ENCODE data around the gene ZNF496. TPM values are rescaled to one million over a fixed set of nuclear protein-coding genes. Genes with fewer than 3 reads are reported as not detected.

The ZNF496 gene
- total and polyA plus RNA-seq, 9 of the 15 experiments (the other 6 are each of a cell fraction or from before 2014, with no cell fraction given) = 4.3 to 54.0 (median 31.3) TPM

DNA sequence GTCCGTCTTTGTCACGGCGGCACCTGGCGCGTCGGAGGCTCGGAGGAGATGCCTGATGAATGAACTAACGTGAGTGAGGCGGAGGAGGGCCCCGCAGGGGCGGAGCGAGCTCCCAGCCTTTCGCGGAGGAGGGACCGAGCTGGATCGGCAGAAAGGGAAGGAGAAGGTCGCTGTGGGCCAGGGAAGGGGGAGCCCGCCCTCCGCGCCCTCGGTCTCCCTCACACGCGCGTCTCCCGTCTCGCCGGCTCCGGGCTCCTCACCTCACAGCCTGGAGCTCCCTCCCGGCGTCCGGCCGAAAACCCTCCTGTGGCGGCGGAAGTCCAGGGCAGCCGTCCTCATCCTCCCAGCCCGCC is 519 bp downstream of the ZNF496 start (continued):
- TF ChIP-seq RBM25 (IDR thresholded peaks at IDR 0.05; ENCODE audit: low read depth, low read length, severe bottlenecking) (no peak), POLR2A (conservative IDR thresholded peaks at IDR 0.05) (peak; percentile 83), PHB (CRISPR knock-in tag; IDR thresholded peaks at IDR 0.05) (0 out of 2 replicates have a peak, but pooled peaks have one; percentile 41), PCBP2 (IDR thresholded peaks at IDR 0.05; ENCODE audit: low read depth, low read length, poor library complexity, severe bottlenecking) (no peak)
- TF ChIP-seq, protein P1, sequence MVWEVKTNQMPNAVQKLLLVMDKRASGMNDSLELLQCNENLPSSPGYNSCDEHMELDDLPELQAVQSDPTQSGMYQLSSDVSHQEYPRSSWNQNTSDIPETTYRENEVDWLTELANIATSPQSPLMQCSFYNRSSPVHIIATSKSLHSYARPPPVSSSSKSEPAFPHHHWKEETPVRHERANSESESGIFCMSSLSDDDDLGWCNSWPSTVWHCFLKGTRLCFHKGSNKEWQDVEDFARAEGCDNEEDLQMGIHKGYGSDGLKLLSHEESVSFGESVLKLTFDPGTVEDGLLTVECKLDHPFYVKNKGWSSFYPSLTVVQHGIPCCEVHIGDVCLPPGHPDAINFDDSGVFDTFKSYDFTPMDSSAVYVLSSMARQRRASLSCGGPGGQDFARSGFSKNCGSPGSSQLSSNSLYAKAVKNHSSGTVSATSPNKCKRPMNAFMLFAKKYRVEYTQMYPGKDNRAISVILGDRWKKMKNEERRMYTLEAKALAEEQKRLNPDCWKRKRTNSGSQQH (CRISPR knock-in tag; IDR thresholded peaks at IDR 0.05) = peak; percentile 12; the same call in 1 of the 2 replicates

DNA sequence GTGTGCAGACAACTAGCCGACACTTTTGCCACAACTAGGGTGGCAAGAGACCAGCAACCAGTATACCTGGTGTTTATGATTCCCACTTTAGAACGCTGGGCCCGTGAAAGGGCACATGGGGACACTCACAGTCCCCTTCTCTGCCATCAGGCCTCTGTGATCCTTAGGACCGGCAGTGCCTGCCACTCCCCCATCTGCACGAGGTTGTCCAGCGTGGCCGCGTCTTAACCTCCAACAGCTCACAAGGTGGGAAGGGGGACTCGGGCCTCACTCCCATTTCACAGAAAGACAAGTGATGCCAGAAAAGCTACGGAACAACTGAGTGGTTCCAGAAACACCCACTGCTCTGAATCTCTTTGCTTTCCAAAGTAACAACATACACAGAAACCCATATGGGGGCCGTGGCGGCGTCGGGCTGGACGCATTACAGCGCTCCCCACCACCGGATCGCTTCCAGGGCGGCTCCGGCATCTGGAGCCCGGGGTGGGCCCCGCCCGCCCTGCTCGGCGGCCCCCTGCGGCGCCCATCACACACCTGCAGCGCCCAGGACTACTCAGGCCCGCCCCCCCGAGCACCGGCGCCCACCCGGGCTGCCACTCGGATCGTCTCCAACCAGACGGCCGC is 1.0 kb downstream of the ZNF496 start:
- no peak for FAIRE-seq
- WGBS (ENCODE audit: insufficient coverage, low coverage, missing lambda C conversion rate) = 10% methylated on average over 27 of the region's 37 CpGs
- H3K9me3 ChIP-seq (replicated peaks; ENCODE audit: control insufficient read depth, insufficient read depth, low read depth, low read length) = no peaks in the 10 kb centered on the region
- ATAC-seq = peak; percentile 55
- H3K4me2 ChIP-seq (ENCODE audit: insufficient read depth, low read length) = peak overlapping the region; percentile 95
- CTCF ChIA-PET (ENCODE audit: low intra/inter-chr PET ratio) = no interaction called here
- in situ Hi-C loops (cut with MboI) (no loop called here), intact Hi-C loops (cut with micrococcal nuclease) (no loop called here)
- POLR2A ChIA-PET = interaction anchor here (0.5 to 3.5 kb wide), 6 partner anchors 12 to 219 kb away, joined by 3 to 19 read pairs (median 4); no protein-coding TSS in a partner anchor
- H3K4me3 ChIP-seq = peak overlapping the region; percentile 92
- H2AFZ ChIP-seq (ENCODE audit: low read depth, low read length) = peak overlapping the region; percentile 94
- BruUV-seq (replicated peaks) = no TSS peak
- H3K9me1 ChIP-seq (ENCODE audit: control insufficient read depth, insufficient read depth, low read length) = peaks cover 23% of the 10 kb centered on the region
- peak in 1 of 4 experiments; percentile 45 for DNase-seq (ENCODE audit: extremely low read depth in 1 of 4, low spot score in 3 of 4)
- H3K36me3 ChIP-seq (ENCODE audit: control insufficient read depth, insufficient read depth, low read length) = peaks cover 67% of the 10 kb centered on the region
- H4K20me1 ChIP-seq (replicated peaks; ENCODE audit: control insufficient read depth, insufficient read depth, low read length) = peaks cover 26% of the 10 kb centered on the region
- peak overlapping the region; percentile 91 to 99 for H3K9ac ChIP-seq (ENCODE audit: insufficient read depth in 1 of 2, low read depth in 2 of 2, low read length in 2 of 2)
- H3K79me2 ChIP-seq (ENCODE audit: control insufficient read depth, insufficient read depth, low read length) = peaks cover 64% of the 10 kb centered on the region
- H3K27ac ChIP-seq (ENCODE audit: extremely low read depth, low read depth, low read length) = peak overlapping the region; percentile 91; the same call in 2 of the 3 replicates
- H3K27me3 ChIP-seq (ENCODE audit: control insufficient read depth in 2 of 2, insufficient read depth in 2 of 2, low read length in 2 of 2) = no peaks in the 10 kb centered on the region
- H3K4me1 ChIP-seq (replicated peaks in 1 of 2; ENCODE audit: control insufficient read depth in 2 of 2, insufficient read depth in 2 of 2, low read length in 2 of 2) = peaks cover 35 to 61% of the 10 kb centered on the region in 2 experiments
- TF ChIP-seq ZBTB7A (IDR thresholded peaks at IDR 0.05; ENCODE audit: borderline replicate concordance, control insufficient read depth, low read depth, low read length) (0 out of 2 replicates have a peak, but pooled peaks have one; percentile 14), SIN3A (IDR thresholded peaks at IDR 0.05; ENCODE audit: borderline replicate concordance in 2 of 2, control insufficient read depth in 1 of 2, low read depth in 2 of 2, low read length in 2 of 2) (peak; percentile 19 to 51; a peak in 1 of 4 replicates), NR3C1 (CRISPR knock-in tag; IDR thresholded peaks at IDR 0.05) (0 out of 2 replicates have a peak, but pooled peaks have one; percentile 37), MCM7 (IDR thresholded peaks at IDR 0.05) (no peak), PHF21A (IDR thresholded peaks at IDR 0.05; ENCODE audit: borderline replicate concordance, low read depth) (no peak), NR2C2 (CRISPR knock-in tag; IDR thresholded peaks at IDR 0.05) (0 out of 2 replicates have a peak, but pooled peaks have one; percentile 7), NR2C2 (tag; IDR thresholded peaks at IDR 0.05) (no peak), NFE2 (IDR thresholded peaks at IDR 0.05; ENCODE audit: low read depth) (0 out of 2 replicates have a peak, but pooled peaks have one; percentile 1), U2AF2 (optimal IDR thresholded peaks at IDR 0.05; ENCODE audit: low read depth, low read length) (no peak), RBBP5 (IDR thresholded peaks at IDR 0.05; ENCODE audit: borderline replicate concordance, insufficient read depth, low read length, poor library complexity, severe bottlenecking) (no peak)
- TF ChIP-seq, protein P2, sequence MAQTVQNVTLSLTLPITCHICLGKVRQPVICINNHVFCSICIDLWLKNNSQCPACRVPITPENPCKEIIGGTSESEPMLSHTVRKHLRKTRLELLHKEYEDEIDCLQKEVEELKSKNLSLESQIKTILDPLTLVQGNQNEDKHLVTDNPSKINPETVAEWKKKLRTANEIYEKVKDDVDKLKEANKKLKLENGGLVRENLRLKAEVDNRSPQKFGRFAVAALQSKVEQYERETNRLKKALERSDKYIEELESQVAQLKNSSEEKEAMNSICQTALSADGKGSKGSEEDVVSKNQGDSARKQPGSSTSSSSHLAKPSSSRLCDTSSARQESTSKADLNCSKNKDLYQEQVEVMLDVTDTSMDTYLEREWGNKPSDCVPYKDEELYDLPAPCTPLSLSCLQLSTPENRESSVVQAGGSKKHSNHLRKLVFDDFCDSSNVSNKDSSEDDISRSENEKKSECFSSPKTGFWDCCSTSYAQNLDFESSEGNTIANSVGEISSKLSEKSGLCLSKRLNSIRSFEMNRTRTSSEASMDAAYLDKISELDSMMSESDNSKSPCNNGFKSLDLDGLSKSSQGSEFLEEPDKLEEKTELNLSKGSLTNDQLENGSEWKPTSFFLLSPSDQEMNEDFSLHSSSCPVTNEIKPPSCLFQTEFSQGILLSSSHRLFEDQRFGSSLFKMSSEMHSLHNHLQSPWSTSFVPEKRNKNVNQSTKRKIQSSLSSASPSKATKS (CRISPR knock-in tag; IDR thresholded peaks at IDR 0.05) = no peak
- TF ChIP-seq, protein P3, sequence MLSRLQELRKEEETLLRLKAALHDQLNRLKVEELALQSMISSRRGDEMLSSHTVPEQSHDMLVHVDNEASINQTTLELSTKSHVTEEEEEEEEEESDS (CRISPR knock-in tag; IDR thresholded peaks at IDR 0.05) = no peak
